Measurements from ENCODE around the gene PALB2. TPM values are rescaled to one million over a fixed set of nuclear protein-coding genes. Genes with fewer than 3 reads are reported as not detected.
A peak's percentile ranks its signal among the peaks of the same experiment; 100 is the strongest.

Gene PALB2
- total and polyA plus RNA-seq, 9 of the 15 experiments (the other 6 are each of a cell fraction or from before 2014, with no cell fraction given) = 7.0 to 25.8 (median 15.2) TPM

GRCh38 chr16:23640931-23641765, at the start of gene PALB2, which contains the start of gene DCTN5 (continued):
- peak; percentile 94 to 98 for TF ChIP-seq E2F6 (IDR thresholded peaks at IDR 0.05; ENCODE audit: borderline replicate concordance in 1 of 2, extremely low read depth in 1 of 2, insufficient read depth in 1 of 2, insufficient read length in 1 of 2, low read depth in 1 of 2, low read length in 1 of 2, poor library complexity in 1 of 2, severe bottlenecking in 1 of 2)
- peak; percentile 93 for TF ChIP-seq BHLHE40 (IDR thresholded peaks at IDR 0.05; ENCODE audit: low read length)
- peak; percentile 71 for TF ChIP-seq NUFIP1 (IDR thresholded peaks at IDR 0.05; ENCODE audit: partially characterized antibody)
- no peak for TF ChIP-seq GTF3C2 (IDR thresholded peaks at IDR 0.05; ENCODE audit: borderline replicate concordance, extremely low read depth, insufficient read length)
- peak; percentile 66; the same call in 1 of the 2 replicates for TF ChIP-seq ZEB2 (IDR thresholded peaks at IDR 0.05)
- TF ChIP-seq CXXC5 (CRISPR knock-in tag; IDR thresholded peaks at IDR 0.05) = peak; percentile 97
- TF ChIP-seq EWSR1 (IDR thresholded peaks at IDR 0.05; ENCODE audit: borderline replicate concordance, low read depth, partially characterized antibody) = no peak
- no peak for TF ChIP-seq RBM14 (IDR thresholded peaks at IDR 0.05; ENCODE audit: borderline replicate concordance, insufficient read depth, low read depth, low read length)
- TF ChIP-seq HCFC1 (IDR thresholded peaks at IDR 0.05; ENCODE audit: low read depth, low read length) = peak; percentile 87
- TF ChIP-seq ZNF75A (CRISPR knock-in tag; IDR thresholded peaks at IDR 0.05) = no peak

Measured in K562 (cell line).